ENCODE results near the gene LRCOL1.

Gene LRCOL1

GRCh38 chr12:132635076-132635955 is 24.9 kb upstream of the LRCOL1 start:
- DNase-seq, result no peak

- no peak for DNase-seq
These were observed 24.1 kb upstream of the LRCOL1 start for GRCh38 chr12:132634411-132634990.

GRCh38 chr12:132633901-132634300 is 23.5 kb upstream of the LRCOL1 start:
- no peak for DNase-seq

- no peak for DNase-seq
These were observed 23.0 kb upstream of the LRCOL1 start for GRCh38 chr12:132633398-132633797.

GRCh38 chr12:132632521-132633228 is 22.3 kb upstream of the LRCOL1 start:
- DNase-seq, result no peak

- DNase-seq, result no peak
These were observed 21.3 kb upstream of the LRCOL1 start for GRCh38 chr12:132631666-132632065.

- DNase-seq, result no peak
These were observed 20.3 kb upstream of the LRCOL1 start for GRCh38 chr12:132630672-132631071.

GRCh38 chr12:132629330-132629729 is 18.9 kb upstream of the LRCOL1 start:
- DNase-seq, result no peak

GRCh38 chr12:132625731-132626430 is 15.5 kb upstream of the LRCOL1 start:
- no peak for DNase-seq

- DNase-seq, result no peak
These were observed 14.7 kb upstream of the LRCOL1 start for GRCh38 chr12:132624910-132625630.

- no peak for DNase-seq
These were observed 13.9 kb upstream of the LRCOL1 start for GRCh38 chr12:132624186-132624855.

- no peak for DNase-seq
These were observed 12.9 kb upstream of the LRCOL1 start for GRCh38 chr12:132623072-132623869.

- DNase-seq, result no peak
These were observed 12.2 kb upstream of the LRCOL1 start for GRCh38 chr12:132622437-132623071.

GRCh38 chr12:132621657-132622435 is 11.5 kb upstream of the LRCOL1 start:
- no peak for DNase-seq

- DNase-seq, result no peak
These were observed 10.7 kb upstream of the LRCOL1 start for GRCh38 chr12:132620899-132621656.

- DNase-seq, result no peak
These were observed 9.9 kb upstream of the LRCOL1 start for GRCh38 chr12:132620113-132620898.

- no peak for DNase-seq
These were observed 9.2 kb upstream of the LRCOL1 start for GRCh38 chr12:132619386-132620112.

- no peak for DNase-seq
These were observed 8.6 kb upstream of the LRCOL1 start for GRCh38 chr12:132619071-132619385.
